HFFc6 (cell line): ENCODE data around the gene GRM6. TPM values are rescaled to one million over a fixed set of nuclear protein-coding genes. Genes with fewer than 3 reads are reported as not detected.

ENCODE experiments used
- DNase-seq: peaks from one replicate; pipeline ENCODE4 v3.0.0-alpha.2; 2018
- H3K27ac Mint-ChIP-seq: 2 replicates; pipeline ENCODE4 v1.8.0; 2020; ENCODE audit warnings: mild to moderate bottlenecking, mixed read lengths
- H3K27me3 Mint-ChIP-seq: 2 replicates; pipeline ENCODE4 v1.8.0; 2021; ENCODE audit warnings: mild to moderate bottlenecking, moderate library complexity, mixed read lengths; ENCODE audit not compliant: insufficient read depth
- H3K36me3 Mint-ChIP-seq: 2 replicates; pipeline ENCODE4 v1.8.0; 2021; ENCODE audit warnings: low read depth, mixed read lengths
- H3K4me1 Mint-ChIP-seq: 2 replicates; pipeline ENCODE4 v1.8.0; 2020; ENCODE audit warnings: low read depth, mixed read lengths
- H3K4me3 Mint-ChIP-seq: 2 replicates; pipeline ENCODE4 v1.8.0; 2020; ENCODE audit warnings: mild to moderate bottlenecking, moderate library complexity, mixed read lengths
- H3K9me3 Mint-ChIP-seq: 2 replicates; pipeline ENCODE4 v1.8.0; 2020; ENCODE audit warnings: mild to moderate bottlenecking, mixed read lengths
- long read RNA-seq: library from polyadenylated mRNA; unstranded; transcript quantifications from one replicate; pipeline ENCODE4 v2.0.0, GENCODE V29; 2019
- total RNA-seq, 6 experiments: library from RNA; stranded (reverse); fragmentation: NEBNext Ultra II Directional; extraction: Animal tissue kit (Norgen Biotek cat#: 25700); gene quantifications; 2 replicates in 1 of 6; 3 replicates in 5 of 6; pipeline ENCODE4 v1.2.3, GENCODE V29; 2021
- TF ChIP-seq, protein P1 (sequence below): fragments of 200-600 bp; sonication (generic); IDR thresholded peaks from 2 replicates; pipeline ENCODE4 v1.5.0; 2021; ENCODE audit warnings: antibody characterized with exemption, mild to moderate bottlenecking

GRM6 gene
- total RNA-seq: not detected
- long read RNA-seq: 0 reads

DNA sequence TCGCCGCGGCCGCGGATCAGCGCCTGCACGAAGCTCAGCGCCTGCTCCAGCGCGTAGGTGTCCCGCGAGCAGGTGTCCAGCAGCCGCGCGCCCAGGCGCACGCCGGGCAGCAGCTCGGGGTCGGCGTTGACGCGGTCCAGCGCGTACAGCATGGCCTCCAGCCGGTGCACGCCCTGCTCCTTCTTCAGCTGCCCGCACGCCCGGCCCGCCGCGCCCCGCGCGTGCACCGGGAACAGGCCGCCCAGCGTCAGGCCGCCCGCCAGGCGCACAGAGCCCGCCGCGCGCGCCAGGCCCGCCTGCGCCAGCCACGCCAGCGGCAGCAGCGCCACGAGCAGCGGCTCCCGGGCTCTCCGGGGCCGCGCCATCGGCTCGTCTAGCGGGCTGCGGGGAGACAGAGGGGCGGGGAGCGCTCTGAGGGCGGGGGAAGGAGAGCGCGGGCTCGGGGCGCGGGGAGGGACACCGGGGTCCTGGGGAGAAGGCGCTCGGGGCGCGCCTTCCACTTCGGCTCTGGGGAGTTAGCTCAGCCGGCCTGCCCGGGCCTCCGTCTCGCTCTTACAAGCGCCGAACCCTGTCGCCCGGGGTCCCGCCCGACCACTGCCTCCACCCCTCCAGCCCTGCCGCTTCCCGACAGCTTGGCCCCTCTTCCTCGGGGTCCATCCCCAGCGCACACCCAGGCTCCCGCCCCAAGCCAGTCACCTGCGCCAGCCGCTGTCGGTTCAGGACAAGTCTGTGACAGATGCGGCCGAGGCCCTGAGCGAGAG is at the start of gene GRM6:
Gene GRM6, minus strand, starts transcription at position 741 of the 761 bp plus-strand sequence. Its CDS starts 376 bp downstream, at position 365.
- Mint-ChIP-seq H3K27me3 (peaks cover 4% of the 10 kb centered on the region), H3K36me3 (peaks cover 10% of the 10 kb centered on the region), H3K4me3 (no peak within 1 kb of the TSS), H3K27ac (no peak within 1 kb of the TSS), H3K4me1 (no peaks in the 10 kb centered on the region), H3K9me3 (peaks cover 62% of the 10 kb centered on the region)
- DNase-seq: no peak
- TF ChIP-seq, protein P1, sequence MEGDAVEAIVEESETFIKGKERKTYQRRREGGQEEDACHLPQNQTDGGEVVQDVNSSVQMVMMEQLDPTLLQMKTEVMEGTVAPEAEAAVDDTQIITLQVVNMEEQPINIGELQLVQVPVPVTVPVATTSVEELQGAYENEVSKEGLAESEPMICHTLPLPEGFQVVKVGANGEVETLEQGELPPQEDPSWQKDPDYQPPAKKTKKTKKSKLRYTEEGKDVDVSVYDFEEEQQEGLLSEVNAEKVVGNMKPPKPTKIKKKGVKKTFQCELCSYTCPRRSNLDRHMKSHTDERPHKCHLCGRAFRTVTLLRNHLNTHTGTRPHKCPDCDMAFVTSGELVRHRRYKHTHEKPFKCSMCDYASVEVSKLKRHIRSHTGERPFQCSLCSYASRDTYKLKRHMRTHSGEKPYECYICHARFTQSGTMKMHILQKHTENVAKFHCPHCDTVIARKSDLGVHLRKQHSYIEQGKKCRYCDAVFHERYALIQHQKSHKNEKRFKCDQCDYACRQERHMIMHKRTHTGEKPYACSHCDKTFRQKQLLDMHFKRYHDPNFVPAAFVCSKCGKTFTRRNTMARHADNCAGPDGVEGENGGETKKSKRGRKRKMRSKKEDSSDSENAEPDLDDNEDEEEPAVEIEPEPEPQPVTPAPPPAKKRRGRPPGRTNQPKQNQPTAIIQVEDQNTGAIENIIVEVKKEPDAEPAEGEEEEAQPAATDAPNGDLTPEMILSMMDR: no peak

DNA sequence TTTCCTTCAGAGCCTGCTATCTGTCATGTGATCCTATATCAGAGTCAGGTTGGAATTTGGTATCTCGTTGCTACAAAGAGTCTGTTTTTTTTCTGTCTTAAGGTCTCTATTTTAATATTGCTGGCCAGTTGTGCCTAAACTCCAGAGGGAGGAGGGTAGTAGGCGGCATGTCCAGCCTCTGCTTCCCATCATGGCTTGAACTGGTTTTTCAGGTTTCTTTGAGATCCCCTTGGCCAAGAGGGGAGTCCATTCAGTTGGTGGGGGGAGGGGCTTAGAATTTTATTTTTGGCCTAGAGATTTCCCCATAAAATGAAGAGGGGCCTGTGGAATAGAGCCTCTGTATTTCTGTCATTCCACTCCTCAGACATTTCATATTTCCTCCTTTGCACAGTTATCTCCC is 49.6 kb upstream of the GRM6 start:
- H3K36me3 Mint-ChIP-seq: peaks cover 10% of the 10 kb centered on the region

DNA sequence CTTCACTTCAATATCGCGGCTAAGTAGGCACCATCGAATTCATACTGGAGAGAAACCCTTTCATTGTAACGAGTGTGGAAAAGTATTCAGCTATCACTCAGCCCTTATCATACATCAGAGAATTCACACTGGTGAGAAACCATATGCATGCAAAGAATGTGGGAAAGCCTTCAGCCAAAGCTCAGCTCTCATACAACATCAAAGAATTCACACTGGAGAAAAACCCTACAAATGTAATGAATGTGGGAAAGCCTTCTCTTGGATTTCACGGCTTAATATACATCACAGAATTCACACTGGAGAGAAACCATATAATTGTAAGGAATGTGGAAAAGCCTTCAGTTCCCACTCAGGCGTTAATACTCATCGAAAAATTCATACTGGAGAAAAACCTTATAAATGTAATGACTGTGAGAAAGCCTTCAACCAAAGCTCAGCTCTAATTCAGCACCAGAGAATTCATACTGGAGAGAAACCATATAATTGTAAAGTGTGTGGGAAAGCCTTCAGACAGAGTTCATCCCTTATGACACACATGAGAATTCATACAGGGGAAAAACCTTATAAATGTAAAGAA is 38.0 kb upstream of the GRM6 start:
- peaks cover 80% of the 10 kb centered on the region for H3K36me3 Mint-ChIP-seq
- H3K4me1 Mint-ChIP-seq: no peaks in the 10 kb centered on the region
- no peak overlapping the region for H3K4me3 Mint-ChIP-seq
- peaks cover 99% of the 10 kb centered on the region for H3K9me3 Mint-ChIP-seq
- H3K27ac Mint-ChIP-seq: no peak overlapping the region
- no peaks in the 10 kb centered on the region for H3K27me3 Mint-ChIP-seq
- no peak for DNase-seq
- TF ChIP-seq, protein P1: no peak

More for the DNA sequence above, 49.6 kb upstream of the GRM6 start:
- Mint-ChIP-seq H3K9me3 (peaks cover 55% of the 10 kb centered on the region), H3K4me1 (no peaks in the 10 kb centered on the region), H3K27me3 (no peaks in the 10 kb centered on the region; the same call in 1 of the 2 replicates), H3K27ac (no peak overlapping the region), H3K4me3 (no peak overlapping the region)
- no peak for DNase-seq
- TF ChIP-seq, protein P1: no peak

DNA sequence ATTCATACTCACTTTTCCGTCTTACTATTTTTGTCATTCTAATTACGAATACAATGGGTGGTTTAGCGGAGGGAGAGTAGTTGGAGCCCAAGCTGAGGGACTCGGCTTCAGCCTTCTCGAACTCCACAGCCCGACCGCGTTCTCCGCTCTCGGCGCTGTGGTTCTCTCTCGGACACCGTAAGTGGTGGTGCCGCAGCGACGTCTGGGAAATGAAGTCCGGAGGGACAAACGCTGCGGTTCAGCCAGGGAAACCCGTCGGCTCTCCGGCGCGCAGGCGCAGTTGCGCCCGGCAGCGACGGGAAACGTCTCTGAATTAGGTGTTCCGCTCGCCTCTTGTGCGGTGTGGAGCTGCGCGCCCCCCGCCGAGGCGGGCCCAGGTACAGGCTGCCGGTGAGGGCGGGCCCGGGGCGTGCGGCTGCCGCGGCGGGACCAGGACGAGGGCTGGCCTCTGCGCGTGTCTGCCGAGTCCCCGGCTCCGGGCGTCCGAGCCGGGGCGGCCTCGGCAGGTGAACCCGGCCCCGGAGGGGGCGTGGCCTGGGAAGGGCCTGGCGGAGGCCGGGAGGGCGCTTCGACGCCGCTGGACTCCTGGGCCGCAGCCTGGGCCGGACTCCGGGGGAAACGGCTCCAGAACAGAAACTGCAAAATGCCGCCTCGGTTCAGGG is 28.5 kb upstream of the GRM6 start, which contains the start of gene ZNF879:
Gene ZNF879, plus strand, starts transcription at position 277 of the 662 bp plus-strand sequence. CDS start 1,201 bp downstream, outside the sequence.
- Mint-ChIP-seq H3K9me3 (peaks cover 25% of the 10 kb centered on the region), H3K4me1 (peaks cover 14% of the 10 kb centered on the region), H3K36me3 (peaks cover 30% of the 10 kb centered on the region), H3K4me3 (peak within 1 kb of the TSS; percentile 89), H3K27me3 (no peaks in the 10 kb centered on the region; the same call in 1 of the 2 replicates), H3K27ac (peak within 1 kb of the TSS; percentile 74)
- DNase-seq: peak; percentile 94
- TF ChIP-seq, protein P1: no peak

DNA sequence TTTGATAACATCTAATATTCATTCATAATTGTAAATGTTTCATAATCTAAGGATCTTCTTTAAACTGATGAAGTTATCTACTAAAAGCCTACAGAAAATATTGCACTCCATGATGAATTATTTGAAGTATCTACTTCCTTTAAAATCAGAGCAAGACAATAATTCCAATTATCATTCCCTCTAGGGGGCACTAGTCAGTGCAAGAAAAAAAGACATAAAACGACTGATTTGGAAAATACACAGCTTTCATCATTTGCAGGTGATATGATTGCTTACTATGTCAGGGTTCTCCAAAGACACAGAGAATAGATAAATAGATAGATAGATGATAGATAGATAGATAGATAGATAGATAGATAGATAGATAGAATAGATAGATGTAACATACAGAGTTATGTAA is 13.5 kb upstream of the GRM6 start:
- Mint-ChIP-seq H3K27ac (no peak overlapping the region), H3K4me3 (no peak overlapping the region), H3K27me3 (no peaks in the 10 kb centered on the region), H3K9me3 (peaks cover 9% of the 10 kb centered on the region), H3K4me1 (no peaks in the 10 kb centered on the region), H3K36me3 (no peaks in the 10 kb centered on the region)
- no peak for DNase-seq
- TF ChIP-seq, protein P1: peak; percentile 70
